NCI-H345 treated with DMSO at 0.1 percent for 48 hours (cell line): ENCODE results near the gene MAN2C1.
"Not testable (repeated sequence)": the region's sequence is repeated elsewhere in the genome, so short reads cannot be mapped to it uniquely, and the experiment has no call there.

ENCODE experiments used
- DNase-seq: peaks from one replicate; lab custom pipeline; 2025; ENCODE audit not compliant: unreplicated experiment; lab: John Stamatoyannopoulos, UW

The MAN2C1 gene

DNA sequence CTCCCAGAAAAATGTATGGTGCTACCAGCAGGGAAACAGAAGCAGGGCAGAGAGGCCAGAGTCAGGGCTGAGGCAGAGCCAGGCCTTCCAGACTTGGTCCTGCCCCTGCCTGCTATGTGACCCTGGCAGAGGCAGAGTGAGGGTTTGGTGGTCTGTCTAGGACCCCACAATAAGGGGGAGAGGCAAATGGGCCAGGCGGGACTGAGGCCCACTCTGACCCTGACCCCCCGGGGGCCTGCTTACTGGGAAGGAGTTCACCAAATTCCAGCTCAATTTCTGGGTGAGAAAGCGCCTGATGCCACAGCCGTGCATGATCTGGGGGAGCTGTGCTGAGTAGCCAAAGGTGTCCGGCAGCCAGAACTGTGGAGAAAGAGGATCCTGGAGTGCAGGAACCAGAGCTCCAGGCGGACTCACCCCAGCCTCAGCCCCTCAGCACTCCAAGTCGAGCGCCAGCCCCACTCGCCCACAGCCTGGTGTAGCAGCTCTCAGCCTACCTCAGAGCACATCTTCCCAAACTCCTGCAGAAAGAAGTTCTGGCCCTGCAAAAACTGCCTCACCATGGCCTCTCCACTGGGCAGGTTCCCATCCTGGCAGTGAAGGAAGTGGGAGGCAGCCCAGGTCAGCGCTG, 6.9 kb downstream of the MAN2C1 start:
- DNase-seq, result no peak

GRCh38 chr15:75360856-75361255, 7.6 kb downstream of the MAN2C1 start:
- no peak for DNase-seq

GRCh38 chr15:75360391-75360790, 8.0 kb downstream of the MAN2C1 start:
- DNase-seq, result no peak

GRCh38 chr15:75359537-75360250, 8.7 kb downstream of the MAN2C1 start:
- DNase-seq, result no peak

DNA sequence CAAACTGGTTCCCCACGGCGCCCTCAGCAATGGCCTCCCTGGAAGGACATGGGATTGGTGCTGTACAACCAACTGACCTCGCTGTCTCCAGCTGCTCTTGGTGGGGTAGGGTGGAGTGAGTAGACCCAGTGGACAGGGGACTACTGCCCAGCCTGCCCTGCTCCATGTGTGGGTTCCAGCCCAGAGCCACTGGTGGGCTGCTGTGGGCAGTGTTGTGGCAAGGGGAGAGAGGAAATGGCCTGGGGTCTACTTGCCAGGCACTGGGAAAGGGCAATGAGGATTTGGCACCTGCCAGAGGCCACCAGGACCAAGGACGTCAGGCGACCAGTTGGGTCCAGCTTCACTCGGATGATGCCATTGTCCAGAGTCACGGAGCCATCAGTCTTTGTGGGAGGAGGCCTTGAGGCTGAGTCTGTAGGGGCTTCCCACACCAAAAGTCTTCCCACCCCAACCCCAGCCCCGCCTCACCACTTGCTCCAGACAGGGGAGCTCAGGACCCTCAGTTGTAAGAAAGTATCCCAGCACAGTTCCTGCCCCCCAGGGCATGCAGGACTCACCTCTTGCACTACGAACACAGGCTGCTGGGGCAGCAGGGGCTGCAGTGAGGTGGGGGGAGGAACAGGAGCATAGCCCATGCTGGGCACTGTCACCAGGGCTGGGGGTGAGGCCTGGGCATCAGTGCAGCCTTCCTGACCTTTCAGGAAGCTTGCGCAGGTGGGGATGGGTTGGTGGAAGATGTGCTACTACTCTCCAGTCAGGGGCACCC, 9.5 kb downstream of the MAN2C1 start:
- no peak for DNase-seq

DNA sequence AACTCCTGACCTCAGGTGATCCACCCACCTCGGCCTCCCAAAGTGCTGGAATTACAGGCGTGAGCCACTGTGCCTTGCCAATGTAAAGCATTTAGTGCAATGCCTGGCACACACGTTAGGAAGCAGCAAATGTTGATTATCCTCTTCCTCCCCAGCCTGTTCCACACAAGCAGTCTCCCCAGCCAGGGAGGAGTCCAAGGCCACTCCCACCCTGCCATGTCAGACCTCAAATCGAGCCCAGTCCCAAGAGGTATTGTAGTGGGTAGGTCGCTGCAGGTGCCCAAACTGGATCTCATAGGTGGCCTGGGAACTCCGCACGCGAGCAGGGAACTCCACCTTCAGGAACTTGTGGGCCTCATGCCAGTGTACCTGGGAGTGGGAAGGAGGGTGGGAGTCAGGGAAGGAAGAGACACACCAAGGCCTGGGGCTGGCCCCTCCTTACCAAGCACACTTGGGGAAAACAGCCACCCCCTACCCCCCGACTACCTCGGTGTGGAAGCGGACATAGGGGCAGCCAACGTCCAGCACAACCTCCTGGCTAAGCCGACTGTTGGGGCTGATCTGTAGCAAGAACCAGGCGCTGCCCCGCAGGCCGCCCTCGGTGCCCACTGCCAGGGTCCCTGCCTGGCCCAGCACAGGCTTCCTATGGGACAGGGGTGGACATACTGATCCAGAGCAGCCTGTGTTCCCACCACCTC, 10.3 kb downstream of the MAN2C1 start:
- no peak for DNase-seq

- DNase-seq, result no peak
These were observed 11.9 kb downstream of the MAN2C1 start for GRCh38 chr15:75356517-75356916.

GRCh38 chr15:75356006-75356405, 12.4 kb downstream of the MAN2C1 start:
- DNase-seq, result no peak

GRCh38 chr15:75355369-75355768, 13.0 kb downstream of the MAN2C1 start:
- DNase-seq, result no peak

DNA sequence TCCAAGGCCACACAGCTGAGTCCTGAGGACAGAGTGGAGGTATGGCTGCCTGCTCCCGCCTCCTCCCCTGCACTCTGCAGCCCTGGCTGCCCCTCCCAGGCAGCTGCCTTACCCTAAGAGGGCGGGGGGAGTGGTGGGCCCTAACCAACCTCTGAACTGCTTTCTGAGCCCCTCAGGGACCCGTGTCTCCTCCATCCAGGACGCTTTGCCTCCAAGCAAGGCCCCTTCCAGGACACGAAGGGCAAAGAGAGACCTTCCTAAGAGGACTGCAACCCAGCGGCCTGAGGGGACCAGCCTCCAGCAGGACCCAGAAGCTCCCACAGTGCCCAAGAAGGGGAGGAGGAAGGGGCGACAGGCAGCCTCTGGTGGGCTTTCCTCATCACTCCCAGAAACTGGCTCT, 14.0 kb downstream of the MAN2C1 start:
- DNase-seq, result no peak

DNA sequence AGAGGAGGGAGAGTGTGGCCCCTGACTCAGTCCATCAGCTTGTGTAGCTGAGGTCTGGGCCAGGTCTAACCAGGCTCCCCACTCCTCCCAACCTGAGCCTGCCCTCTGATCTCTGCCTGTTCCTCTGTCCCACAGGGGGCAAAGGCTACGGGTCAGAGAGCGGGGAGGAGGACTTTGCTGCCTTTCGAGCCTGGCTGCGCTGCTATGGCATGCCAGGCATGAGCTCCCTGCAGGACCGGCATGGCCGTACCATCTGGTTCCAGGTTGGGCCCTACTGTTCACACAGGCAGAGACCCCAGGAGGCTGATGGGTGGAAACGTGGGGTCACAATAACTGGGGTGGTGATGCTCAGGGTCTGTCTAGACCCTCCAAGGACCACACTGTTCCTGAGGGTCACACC, 14.8 kb downstream of the MAN2C1 start:
- DNase-seq, result no peak

DNA sequence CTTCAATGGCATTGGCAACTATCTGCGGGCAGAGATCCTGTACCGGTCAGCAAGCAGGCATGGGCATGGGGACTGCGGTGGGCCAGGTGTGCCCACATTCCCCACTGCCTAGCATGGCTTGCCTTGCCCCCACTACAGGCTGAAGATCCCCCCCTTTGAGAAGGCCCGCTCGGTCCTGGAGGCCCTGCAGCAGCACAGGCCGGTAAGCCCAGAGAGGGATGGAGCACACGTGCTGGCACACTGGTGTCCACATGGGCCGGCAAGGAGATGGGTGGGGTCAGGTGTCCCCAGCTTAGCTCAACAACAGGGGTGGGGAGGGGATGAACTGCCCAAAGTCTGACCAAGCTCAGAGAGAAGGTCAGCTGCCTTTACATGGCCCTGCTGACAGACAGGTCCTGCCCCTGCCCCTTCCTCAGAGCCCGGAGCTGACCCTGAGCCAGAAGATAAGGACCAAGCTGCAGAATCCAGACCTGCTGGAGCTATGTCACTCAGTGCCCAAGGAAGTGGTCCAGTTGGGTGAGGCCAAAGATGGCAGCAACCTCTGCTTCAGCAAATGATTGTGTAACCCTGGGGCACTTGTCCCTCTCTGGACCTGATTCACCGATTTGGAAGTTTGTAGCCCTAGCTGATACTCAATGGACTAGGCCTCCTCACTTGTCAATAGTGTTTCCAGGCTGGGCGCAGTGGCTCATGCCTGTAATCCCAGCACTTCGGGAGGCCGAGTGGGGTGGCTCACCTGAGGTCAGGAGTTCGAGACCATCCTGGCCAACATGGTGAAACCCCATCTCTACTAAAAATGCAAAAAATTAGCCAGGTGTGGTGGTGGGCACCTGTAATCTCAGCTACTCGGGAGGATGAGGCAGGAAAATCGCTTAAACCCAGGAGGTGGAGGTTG, 16.0 kb downstream of the MAN2C1 start:
- no peak for DNase-seq

DNA sequence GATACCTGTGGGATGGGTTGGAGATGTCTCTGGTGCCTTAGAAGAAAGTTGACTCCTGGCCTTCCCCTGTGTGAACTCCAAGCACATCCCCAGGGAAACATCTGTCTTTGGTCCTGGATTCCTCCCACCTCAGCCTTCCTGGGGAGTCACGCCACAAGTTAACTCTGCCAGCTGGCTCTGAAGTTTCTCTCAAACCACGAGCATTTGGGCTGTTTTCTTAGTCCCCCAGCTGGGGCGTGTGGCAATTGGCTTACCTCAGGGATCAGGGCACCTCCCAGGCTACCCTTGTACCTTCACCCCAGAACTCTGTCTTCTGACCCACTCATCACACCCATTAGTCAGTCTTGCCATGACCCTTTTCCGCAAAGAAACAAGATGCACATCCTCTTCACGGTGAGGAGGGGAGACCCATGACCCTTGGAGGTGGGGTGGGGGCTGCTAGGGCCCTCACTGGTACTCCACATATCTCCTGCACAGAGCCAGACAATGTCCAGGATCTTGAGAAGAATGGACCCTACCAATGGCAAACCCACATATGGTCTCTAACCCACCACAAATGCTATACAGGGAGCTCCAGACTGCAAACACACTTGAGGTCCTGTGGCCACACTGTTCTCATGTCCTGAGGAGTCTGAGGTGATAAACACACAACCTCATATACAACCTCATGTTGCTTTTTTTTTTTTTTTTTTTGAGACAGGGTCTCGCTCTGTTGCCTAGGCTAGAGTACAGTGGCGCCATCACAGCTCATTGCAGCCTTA, 17.6 kb downstream of the MAN2C1 start:
- DNase-seq, result no peak

GRCh38 chr15:75349851-75350588, 18.4 kb downstream of the MAN2C1 start:
- DNase-seq, result no peak

- not testable (repeated sequence) for DNase-seq
These were observed 19.1 kb downstream of the MAN2C1 start for GRCh38 chr15:75349351-75349669.

DNA sequence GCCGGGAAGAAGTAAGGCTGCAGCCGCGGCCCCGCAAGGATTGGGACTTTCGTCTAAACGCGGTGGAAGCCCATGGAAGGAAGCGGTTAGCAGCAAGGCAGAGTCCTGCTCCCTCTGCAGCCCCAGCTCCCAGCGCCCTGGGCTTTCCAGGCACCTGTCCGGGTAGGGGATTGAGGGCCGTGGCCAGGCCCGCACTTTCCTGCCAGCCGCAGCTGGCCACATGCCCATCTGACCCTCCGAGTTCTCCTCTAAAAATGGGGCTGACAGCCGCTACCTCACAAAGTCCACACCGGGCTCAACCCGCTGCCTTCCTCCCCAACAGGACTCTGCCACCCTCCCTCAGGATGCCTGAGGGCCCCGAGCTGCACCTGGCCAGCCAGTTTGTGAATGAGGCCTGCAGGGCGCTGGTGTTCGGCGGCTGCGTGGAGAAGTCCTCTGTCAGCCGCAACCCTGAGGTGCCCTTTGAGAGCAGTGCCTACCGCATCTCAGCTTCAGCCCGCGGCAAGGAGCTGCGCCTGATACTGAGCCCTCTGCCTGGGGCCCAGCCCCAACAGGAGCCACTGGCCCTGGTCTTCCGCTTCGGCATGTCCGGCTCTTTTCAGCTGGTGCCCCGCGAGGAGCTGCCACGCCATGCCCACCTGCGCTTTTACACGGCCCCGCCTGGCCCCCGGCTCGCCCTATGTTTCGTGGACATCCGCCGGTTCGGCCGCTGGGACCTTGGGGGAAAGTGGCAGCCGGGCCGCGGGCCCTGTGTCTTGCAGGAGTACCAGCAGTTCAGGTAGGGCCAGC, 19.7 kb downstream of the MAN2C1 start:
- no peak for DNase-seq

- DNase-seq, result no peak
These were observed 20.3 kb downstream of the MAN2C1 start for GRCh38 chr15:75348034-75348561.
